ENCODE data around the gene TSEN2. TPM values are rescaled to one million over a fixed set of nuclear protein-coding genes. Genes with fewer than 3 reads are reported as not detected.

Gene TSEN2
- total and polyA plus RNA-seq, 10 donors: 10.6 to 21.5 (median 14.4) TPM

- intact Hi-C loops (cut with DNase I; ENCODE audit: low total_unique reads): no loop called here
- TF ChIP-seq POLR2A (IDR thresholded peaks at IDR 0.05) (no peak), POLR2AphosphoS5 (IDR thresholded peaks at IDR 0.05) (no peak)
- TF ChIP-seq, protein P1, sequence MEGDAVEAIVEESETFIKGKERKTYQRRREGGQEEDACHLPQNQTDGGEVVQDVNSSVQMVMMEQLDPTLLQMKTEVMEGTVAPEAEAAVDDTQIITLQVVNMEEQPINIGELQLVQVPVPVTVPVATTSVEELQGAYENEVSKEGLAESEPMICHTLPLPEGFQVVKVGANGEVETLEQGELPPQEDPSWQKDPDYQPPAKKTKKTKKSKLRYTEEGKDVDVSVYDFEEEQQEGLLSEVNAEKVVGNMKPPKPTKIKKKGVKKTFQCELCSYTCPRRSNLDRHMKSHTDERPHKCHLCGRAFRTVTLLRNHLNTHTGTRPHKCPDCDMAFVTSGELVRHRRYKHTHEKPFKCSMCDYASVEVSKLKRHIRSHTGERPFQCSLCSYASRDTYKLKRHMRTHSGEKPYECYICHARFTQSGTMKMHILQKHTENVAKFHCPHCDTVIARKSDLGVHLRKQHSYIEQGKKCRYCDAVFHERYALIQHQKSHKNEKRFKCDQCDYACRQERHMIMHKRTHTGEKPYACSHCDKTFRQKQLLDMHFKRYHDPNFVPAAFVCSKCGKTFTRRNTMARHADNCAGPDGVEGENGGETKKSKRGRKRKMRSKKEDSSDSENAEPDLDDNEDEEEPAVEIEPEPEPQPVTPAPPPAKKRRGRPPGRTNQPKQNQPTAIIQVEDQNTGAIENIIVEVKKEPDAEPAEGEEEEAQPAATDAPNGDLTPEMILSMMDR (IDR thresholded peaks at IDR 0.05 in 8 of 11, conservative IDR thresholded peaks at IDR 0.05 in 3 of 11): no peak
- Histone ChIP-seq H3K4me1 (no peaks in the 10 kb centered on the region), H3K27ac (no peak overlapping the region), H3K27me3 (replicated peaks in 1 of 7) (no peaks in the 10 kb centered on the region), H3K4me3 (no peak overlapping the region), H3K36me3 (peaks cover 0 to 88% (median 29%) of the 10 kb centered on the region in 6 donors), H3K9me3 (no peaks in the 10 kb centered on the region)
- 93 to 98% (median 95%) methylated on average over 4 to 5 of the region's 5 CpGs for WGBS, 5 donors
- no peak for DNase-seq
Observed at GRCh38 chr3:12508291-12508700, 24.0 kb downstream of the TSEN2 start.

DNA sequence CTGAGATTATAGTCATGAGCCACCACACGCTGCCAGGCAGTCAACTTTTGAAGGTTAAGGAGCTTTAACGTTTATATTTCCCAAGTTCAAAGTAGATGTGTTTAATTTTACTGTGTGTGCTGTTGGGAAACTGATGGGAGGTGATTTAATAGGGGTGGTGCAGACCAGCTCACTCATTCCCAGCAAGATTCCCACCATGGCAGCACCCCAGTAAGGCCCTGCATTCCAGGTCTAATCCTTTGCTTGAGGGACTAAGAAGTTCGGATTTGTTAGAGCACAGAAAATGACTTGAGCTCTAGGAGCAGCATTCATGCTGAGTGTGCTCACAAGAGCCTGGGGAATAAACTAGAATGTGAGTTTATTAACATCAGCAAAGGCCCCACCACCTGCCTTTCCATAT is 25.2 kb downstream of the TSEN2 start:
- H3K9me3 ChIP-seq: no peaks in the 10 kb centered on the region
- H3K27ac ChIP-seq: no peak overlapping the region
- no peaks in the 10 kb centered on the region for H3K27me3 ChIP-seq (replicated peaks in 1 of 7)
- WGBS, 5 donors: 86 to 96% (median 89%) methylated on average over 3 of the region's 3 CpGs
- intact Hi-C loops (cut with DNase I; ENCODE audit: low total_unique reads): no loop called here
- no peak for DNase-seq
- H3K4me1 ChIP-seq: no peaks in the 10 kb centered on the region
- H3K4me3 ChIP-seq: no peak overlapping the region
- peaks cover 0 to 85% (median 18%) of the 10 kb centered on the region in 6 donors for H3K36me3 ChIP-seq
- TF ChIP-seq, protein P1 (IDR thresholded peaks at IDR 0.05 in 8 of 11, conservative IDR thresholded peaks at IDR 0.05 in 3 of 11): no peak
- TF ChIP-seq POLR2A (IDR thresholded peaks at IDR 0.05): no peak
- no peak for TF ChIP-seq POLR2AphosphoS5 (IDR thresholded peaks at IDR 0.05)

DNA sequence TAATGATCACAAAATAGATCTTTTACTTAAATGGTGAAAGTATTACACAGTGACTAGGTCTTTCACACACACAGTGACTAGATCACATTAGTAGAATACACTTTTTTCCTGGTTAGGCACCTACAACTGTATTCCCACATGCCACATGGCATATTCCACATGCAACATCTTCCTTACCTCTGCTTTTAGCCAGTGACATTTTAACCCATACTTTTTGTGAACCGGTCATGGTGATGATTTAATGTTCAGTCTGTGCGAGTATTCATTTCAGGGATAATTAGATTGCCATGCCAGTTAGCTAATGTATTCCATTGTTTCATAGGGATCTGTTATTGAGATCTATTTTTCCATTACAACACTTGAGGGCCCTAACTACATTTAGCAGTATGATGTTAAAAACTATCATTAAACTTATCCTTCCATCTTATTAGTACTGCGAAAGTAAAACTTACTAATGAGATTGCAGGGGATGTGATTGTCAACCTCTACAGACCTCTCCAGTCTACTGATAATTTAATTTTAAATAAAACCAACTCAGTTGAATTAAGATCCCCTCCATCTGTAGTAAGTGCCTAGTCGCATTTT is 28.3 kb downstream of the TSEN2 start:
- no peak for DNase-seq
- H3K9me3 ChIP-seq: no peaks in the 10 kb centered on the region
- WGBS, 5 donors: 93 to 98% (median 96%) methylated on average over 4 of the region's 4 CpGs
- no peak overlapping the region for H3K4me3 ChIP-seq
- no peaks in the 10 kb centered on the region for H3K4me1 ChIP-seq
- TF ChIP-seq POLR2A (IDR thresholded peaks at IDR 0.05) (no peak), POLR2AphosphoS5 (IDR thresholded peaks at IDR 0.05) (no peak)
- TF ChIP-seq, protein P1 (IDR thresholded peaks at IDR 0.05 in 8 of 11, conservative IDR thresholded peaks at IDR 0.05 in 3 of 11): no peak
- H3K27me3 ChIP-seq (replicated peaks in 1 of 7): no peaks in the 10 kb centered on the region
- no peak overlapping the region for H3K27ac ChIP-seq
- intact Hi-C loops (cut with DNase I; ENCODE audit: low total_unique reads): no loop called here
- peaks cover 0 to 60% (median 9%) of the 10 kb centered on the region in 6 donors for H3K36me3 ChIP-seq

GRCh38 chr3:12513694-12514446 is 29.6 kb downstream of the TSEN2 start:
- H3K4me3 ChIP-seq: no peak overlapping the region
- no peak for TF ChIP-seq POLR2AphosphoS5 (IDR thresholded peaks at IDR 0.05)
- TF ChIP-seq, protein P1 (IDR thresholded peaks at IDR 0.05 in 8 of 11, conservative IDR thresholded peaks at IDR 0.05 in 3 of 11): no peak
- no peak for TF ChIP-seq POLR2A (IDR thresholded peaks at IDR 0.05)
- H3K9me3 ChIP-seq: no peaks in the 10 kb centered on the region
- intact Hi-C loops (cut with DNase I; ENCODE audit: low total_unique reads): no loop called here
- no peaks in the 10 kb centered on the region for H3K27me3 ChIP-seq (replicated peaks in 1 of 7)
- DNase-seq: no peak
- WGBS, 5 donors: 93 to 99% (median 95%) methylated on average over 5 of the region's 5 CpGs
- H3K4me1 ChIP-seq: no peaks in the 10 kb centered on the region
- no peak overlapping the region for H3K27ac ChIP-seq
- peaks cover 0 to 54% (median 6%) of the 10 kb centered on the region in 6 donors for H3K36me3 ChIP-seq

Measured in spleen (tissue), 11 donors.